SU-DHL-6 (cell line): Measurements from ENCODE around the gene CHRND.

Source experiments
- H2AFZ ChIP-seq: fragments of 200-600 bp; sonication (generic); 2 replicates; pipeline ENCODE4 v1.6.1; 2014; ENCODE audit warnings: low read depth, mild to moderate bottlenecking, moderate library complexity, mixed read lengths, antibody characterized with exemption, low read length; ENCODE audit not compliant: severe bottlenecking
- H3F3A ChIP-seq: fragments of 200-600 bp; shearing (Covaris generic); 2 replicates; pipeline ENCODE4 v1.6.0; 2016; ENCODE audit warnings: antibody characterized with exemption, mild to moderate bottlenecking; ENCODE audit not compliant: insufficient read depth
- H3K27ac ChIP-seq: fragments of 200-600 bp; sonication (generic); 2 replicates; pipeline ENCODE4 v1.5.1; 2016; ENCODE audit warnings: low read depth, mild to moderate bottlenecking, low read length, moderate library complexity, mixed read lengths
- H3K27me3 ChIP-seq: fragments of 200-600 bp; sonication (generic), shearing (Covaris generic); 2 replicates; pipeline ENCODE4 v1.6.0; 2014; ENCODE audit warnings: mild to moderate bottlenecking, low read length
- H3K36me3 ChIP-seq: fragments of 200-600 bp; sonication (generic); 2 replicates; pipeline ENCODE4 v1.6.1; 2014; ENCODE audit warnings: mild to moderate bottlenecking, low read length, mixed read lengths
- H3K4me2 ChIP-seq: fragments of 300-600, 200-600 bp; shearing (Covaris generic), sonication (generic); 2 replicates; pipeline ENCODE4 v1.6.0; 2014; ENCODE audit warnings: low read length, low read depth, mild to moderate bottlenecking; ENCODE audit not compliant: poor library complexity, severe bottlenecking
- H3K4me3 ChIP-seq: fragments of 200-600 bp; sonication (generic); 2 replicates; pipeline ENCODE4 v1.5.1; 2014; ENCODE audit warnings: antibody characterized with exemption, low read length, mild to moderate bottlenecking, mixed read lengths; ENCODE audit not compliant: insufficient read depth, poor library complexity, severe bottlenecking
- H3K79me2 ChIP-seq: fragments of 200-600 bp; sonication (generic); 2 replicates; pipeline ENCODE4 v1.6.1; 2014; ENCODE audit warnings: mild to moderate bottlenecking, low read length, moderate library complexity; ENCODE audit not compliant: insufficient read depth
- H3K9ac ChIP-seq: fragments of 200-600 bp; sonication (generic); 2 replicates; pipeline ENCODE4 v1.7.0; 2014; ENCODE audit warnings: mild to moderate bottlenecking, low read length
- H3K9me2 ChIP-seq: fragments of 200-600 bp; sonication (generic); replicated peaks from 2 replicates; pipeline ENCODE4 v1.6.1; 2014; ENCODE audit warnings: low read length; ENCODE audit not compliant: insufficient read depth
- H3K9me3 ChIP-seq: fragments of 200-600 bp; sonication (generic); 2 replicates; pipeline ENCODE4 v1.6.1; 2014; ENCODE audit warnings: low read length, mixed read lengths; ENCODE audit not compliant: insufficient read depth
- H4K20me1 ChIP-seq: fragments of 200-600 bp; sonication (generic); 2 replicates; pipeline ENCODE4 v1.6.1; 2014; ENCODE audit warnings: low read depth, mild to moderate bottlenecking, antibody characterized with exemption, low read length, moderate library complexity, mixed read lengths
- CTCF ChIP-seq: fragments of 200-600 bp; sonication (generic); IDR thresholded peaks from one replicate; pipeline ENCODE4 v1.5.1; 2017; ENCODE audit warnings: antibody characterized with exemption, mild to moderate bottlenecking, low read length, moderate library complexity; ENCODE audit not compliant: insufficient read depth, poor library complexity, severe bottlenecking
- EZH2phosphoT487 ChIP-seq: fragments of 200-600 bp; sonication (generic), shearing (Covaris generic); conservative IDR thresholded peaks from 2 replicates; pipeline ENCODE4 v1.6.1; 2018; ENCODE audit warnings: mild to moderate bottlenecking, antibody characterized with exemption, low read length, moderate library complexity, mixed read lengths

The CHRND gene

GRCh38 chr2:232544674-232545073 lies 18.7 kb downstream of the CHRND start:
- no peak overlapping the region for H3K4me3 ChIP-seq
- no peaks in the 10 kb centered on the region for H3F3A ChIP-seq
- H3K9ac ChIP-seq, result no peak overlapping the region
- no peaks in the 10 kb centered on the region for H3K9me3 ChIP-seq
- H2AFZ ChIP-seq, result no peak overlapping the region
- no peak overlapping the region for H3K27ac ChIP-seq
- no peaks in the 10 kb centered on the region; the same call in 1 of the 2 replicates for H4K20me1 ChIP-seq
- no peak overlapping the region for H3K4me2 ChIP-seq
- H3K79me2 ChIP-seq, result peaks cover 26% of the 10 kb centered on the region
- no peaks in the 10 kb centered on the region for H3K27me3 ChIP-seq
- no peaks in the 10 kb centered on the region for H3K9me2 ChIP-seq
- H3K36me3 ChIP-seq, result no peaks in the 10 kb centered on the region
- TF ChIP-seq EZH2phosphoT487 (no peak), CTCF (no peak)

DNA sequence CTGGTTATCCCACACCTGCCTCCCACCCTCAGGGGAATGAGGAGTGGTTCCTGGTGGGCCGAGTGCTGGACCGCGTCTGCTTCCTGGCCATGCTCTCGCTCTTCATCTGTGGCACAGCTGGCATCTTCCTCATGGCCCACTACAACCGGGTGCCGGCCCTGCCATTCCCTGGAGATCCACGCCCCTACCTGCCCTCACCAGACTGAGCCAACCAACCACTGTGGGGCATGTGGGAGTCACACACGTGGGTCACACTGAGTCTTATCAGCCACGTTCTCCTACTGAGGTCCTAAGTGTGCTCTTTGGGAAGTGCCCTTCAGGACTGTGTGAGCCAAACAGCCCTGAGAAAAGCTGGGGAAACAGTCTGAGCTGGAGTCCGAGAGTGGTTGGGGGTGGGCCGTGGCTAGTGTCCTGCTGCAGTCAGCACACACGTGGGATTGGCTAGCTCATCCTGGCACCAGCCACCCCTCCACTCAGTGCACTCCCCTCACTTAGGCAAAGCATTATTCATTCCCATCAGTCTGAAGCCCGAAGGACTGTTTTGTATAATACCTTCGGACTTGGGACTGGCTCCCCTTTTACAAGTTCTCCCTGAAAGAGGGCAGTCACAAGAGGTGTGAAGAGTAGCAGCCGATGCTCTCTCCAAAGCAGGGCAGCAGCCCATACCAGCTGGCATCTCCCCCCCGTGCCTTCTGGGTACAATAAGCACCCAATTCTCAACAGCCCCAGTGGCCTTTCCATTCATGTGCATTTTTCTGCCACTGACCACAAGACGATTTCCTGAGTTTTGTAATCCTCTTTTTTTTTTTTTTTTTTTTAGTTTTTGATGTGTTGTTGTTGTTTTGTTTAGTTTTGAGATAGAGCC lies 19.8 kb downstream of the CHRND start:
- H3K9ac ChIP-seq, result no peak overlapping the region
- H3K27ac ChIP-seq, result no peak overlapping the region
- H3K9me3 ChIP-seq, result no peaks in the 10 kb centered on the region
- no peak overlapping the region for H3K4me2 ChIP-seq
- no peaks in the 10 kb centered on the region for H3F3A ChIP-seq
- no peaks in the 10 kb centered on the region; the same call in 1 of the 2 replicates for H4K20me1 ChIP-seq
- H2AFZ ChIP-seq, result no peak overlapping the region
- no peaks in the 10 kb centered on the region for H3K27me3 ChIP-seq
- no peak overlapping the region for H3K4me3 ChIP-seq
- no peaks in the 10 kb centered on the region for H3K9me2 ChIP-seq
- peaks cover 33% of the 10 kb centered on the region for H3K79me2 ChIP-seq
- no peaks in the 10 kb centered on the region for H3K36me3 ChIP-seq
- no peak for TF ChIP-seq CTCF
- no peak for TF ChIP-seq EZH2phosphoT487

GRCh38 chr2:232547991-232548390 lies 22.0 kb downstream of the CHRND start:
- no peaks in the 10 kb centered on the region for H3K9me2 ChIP-seq
- no peak overlapping the region for H2AFZ ChIP-seq
- H3K27me3 ChIP-seq, result no peaks in the 10 kb centered on the region
- H3F3A ChIP-seq, result no peaks in the 10 kb centered on the region
- no peak overlapping the region for H3K9ac ChIP-seq
- H3K79me2 ChIP-seq, result peaks cover 53% of the 10 kb centered on the region
- TF ChIP-seq EZH2phosphoT487 (no peak), CTCF (no peak)
- no peaks in the 10 kb centered on the region for H3K36me3 ChIP-seq
- H3K9me3 ChIP-seq, result no peaks in the 10 kb centered on the region
- H3K27ac ChIP-seq, result no peak overlapping the region
- no peaks in the 10 kb centered on the region; the same call in 1 of the 2 replicates for H4K20me1 ChIP-seq
- H3K4me3 ChIP-seq, result no peak overlapping the region
- H3K4me2 ChIP-seq, result no peak overlapping the region
